NOMO-1 (cell line): ENCODE results near the gene LEPR.
"Not testable (repeated sequence)": the region's sequence is repeated elsewhere in the genome, so short reads cannot be mapped to it uniquely, and the experiment has no call there.

Source experiments
- DNase-seq, 2 experiments: peaks; one replicate each; lab custom pipeline; 2025; ENCODE audit not compliant: unreplicated experiment in 2 of 2; lab: John Stamatoyannopoulos, UW

Gene LEPR

GRCh38 chr1:65435987-65436386 is 15.5 kb downstream of the LEPR start:
- no peak for DNase-seq

- no peak for DNase-seq
Observed at GRCh38 chr1:65437616-65438015, 17.1 kb downstream of the LEPR start.

- DNase-seq, result no peak
Observed at GRCh38 chr1:65440322-65440900, 19.9 kb downstream of the LEPR start.

- no peak for DNase-seq
Observed at GRCh38 chr1:65440915-65441314, 20.4 kb downstream of the LEPR start.

GRCh38 chr1:65441464-65441863 is 21.0 kb downstream of the LEPR start:
- no peak for DNase-seq

- DNase-seq, result no peak
Observed at GRCh38 chr1:65442442-65442841, 22.0 kb downstream of the LEPR start.

GRCh38 chr1:65443647-65444046 is 23.2 kb downstream of the LEPR start:
- no peak for DNase-seq

GRCh38 chr1:65444128-65444640 is 23.7 kb downstream of the LEPR start:
- DNase-seq, result no peak

GRCh38 chr1:65445837-65446236 is 25.4 kb downstream of the LEPR start:
- DNase-seq, result no peak

- no peak for DNase-seq
Observed at GRCh38 chr1:65449214-65449823, 28.9 kb downstream of the LEPR start.

GRCh38 chr1:65455678-65456077 is 35.2 kb downstream of the LEPR start:
- DNase-seq, result not testable (repeated sequence)

GRCh38 chr1:65456481-65456880 is 36.0 kb downstream of the LEPR start:
- DNase-seq, result no peak

- DNase-seq, result no peak
Observed at GRCh38 chr1:65457868-65458267, 37.4 kb downstream of the LEPR start.

GRCh38 chr1:65458730-65459396 is 38.4 kb downstream of the LEPR start:
- no peak for DNase-seq

- peak; percentile 1 to 32 for DNase-seq
Observed at GRCh38 chr1:65459397-65459768, 38.9 kb downstream of the LEPR start.

GRCh38 chr1:65465837-65466236 is 45.4 kb downstream of the LEPR start:
- DNase-seq, result not testable (repeated sequence)

GRCh38 chr1:65467536-65467935 is 47.1 kb downstream of the LEPR start:
- no peak for DNase-seq

GRCh38 chr1:65469126-65469888 is 48.8 kb downstream of the LEPR start:
- DNase-seq, result no peak

- DNase-seq, result no peak
Observed at GRCh38 chr1:65469889-65470340, 49.4 kb downstream of the LEPR start.
